H1 (cell line): Measurements from ENCODE around the gene AGFG1. TPM values are rescaled to one million over a fixed set of nuclear protein-coding genes. Genes with fewer than 3 reads are reported as not detected.

Experiments used
- CTCF ChIA-PET: fragments of 300-600 bp; sonication (Branson Sonifier 250); formaldehyde crosslinking; loops from one replicate; lab custom pipeline; 2021; ENCODE audit not compliant: partially characterized antibody; lab: Charles Lee
- POLR2A ChIA-PET: fragments of 300-600 bp; sonication (Branson Sonifier 250); formaldehyde crosslinking; loops from one replicate; lab custom pipeline; 2021; ENCODE audit warnings: inconsistent platforms; ENCODE audit not compliant: partially characterized antibody; lab: Charles Lee
- DNase-seq, 2 experiments: peaks; one replicate each; pipeline versions ENCODE4 v3.0.0 to v3.0.0-alpha.2; 2010 to 2022; ENCODE audit warnings: low spot score in 2 of 2, low read depth in 1 of 2, mixed read lengths in 1 of 2
- FAIRE-seq: peaks from 2 replicates; lab custom pipeline; 2011; peaks lifted over from hg19 to GRCh38; lab: Jason Lieb, UNC
- H2AFZ ChIP-seq: 2 replicates; pipeline ENCODE4 v1.8.1; 2012; ENCODE audit warnings: low read length, inconsistent platforms
- H2AK5ac ChIP-seq: 2 replicates; pipeline ENCODE4 v1.6.1; 2013; ENCODE audit warnings: low read depth, low read length
- H2BK120ac ChIP-seq: replicated peaks from 2 replicates; pipeline ENCODE3; 2013; ENCODE audit warnings: low read depth, low read length, inconsistent platforms
- H2BK12ac ChIP-seq: 2 replicates; pipeline ENCODE4 v1.6.1; 2013; ENCODE audit warnings: low read depth, low read length
- H2BK15ac ChIP-seq: 2 replicates; pipeline ENCODE4 v1.6.1; 2013; ENCODE audit warnings: low read length
- H2BK20ac ChIP-seq: 2 replicates; pipeline ENCODE4 v1.6.1; 2013; ENCODE audit warnings: low read length
- H2BK5ac ChIP-seq: 2 replicates; pipeline ENCODE4 v1.6.1; 2013; ENCODE audit warnings: low read depth, low read length
- H3K14ac ChIP-seq: 2 replicates; pipeline ENCODE4 v1.6.1; 2013; ENCODE audit warnings: inconsistent platforms; ENCODE audit not compliant: insufficient read length
- H3K18ac ChIP-seq: 2 replicates; pipeline ENCODE4 v1.6.1; 2013; ENCODE audit warnings: low read length; ENCODE audit errors: extremely low read depth
- H3K23ac ChIP-seq: 2 replicates; pipeline ENCODE4 v1.6.1; 2013; ENCODE audit warnings: inconsistent platforms; ENCODE audit not compliant: insufficient read length
- H3K23me2 ChIP-seq: 2 replicates; pipeline ENCODE4 v1.6.1; 2013; ENCODE audit warnings: low read depth, low read length
- H3K27ac ChIP-seq: 2 replicates; pipeline ENCODE4 v1.6.1; 2011; ENCODE audit warnings: low read depth, low read length, inconsistent platforms
- H3K27me3 ChIP-seq, 4 experiments: replicated peaks in 1 of 4; 1 replicate in 1 of 4; 2 replicates in 3 of 4; pipeline versions ENCODE4 v1.6.1 to v1.8.1; 2011 to 2013; ENCODE audit warnings: low read length in 3 of 4, mild to moderate bottlenecking in 3 of 4, inconsistent platforms in 2 of 4, mixed read lengths in 2 of 4, moderate library complexity in 1 of 4; ENCODE audit not compliant: control insufficient read depth in 3 of 4, insufficient read depth in 3 of 4; ENCODE audit errors: extremely low read depth in 1 of 4
- H3K36me3 ChIP-seq, 4 experiments: 2 replicates each; pipeline versions ENCODE4 v1.6.1 to v1.8.1; 2011 to 2013; ENCODE audit warnings: mild to moderate bottlenecking in 4 of 4, low read length in 3 of 4, moderate library complexity in 2 of 4, control low read depth in 1 of 4, inconsistent platforms in 1 of 4; ENCODE audit not compliant: insufficient read depth in 4 of 4, control insufficient read depth in 2 of 4
- H3K4ac ChIP-seq: replicated peaks from 2 replicates; pipeline ENCODE3; 2013; ENCODE audit warnings: low read length, low read depth, mixed read lengths, inconsistent platforms; ENCODE audit not compliant: insufficient read length
- H3K4me1 ChIP-seq, 4 experiments: replicated peaks in 1 of 4; 1 replicate in 1 of 4; 2 replicates in 3 of 4; pipeline versions ENCODE4 v1.6.1 to v1.8.1; 2011 to 2013; ENCODE audit warnings: low read length in 3 of 4, inconsistent platforms in 2 of 4, mixed read lengths in 1 of 4; ENCODE audit not compliant: insufficient read depth in 4 of 4, control insufficient read depth in 3 of 4
- H3K4me2 ChIP-seq, 2 experiments: 2 replicates each; pipeline versions ENCODE4 v1.6.1 to v1.8.1; 2011 to 2013; ENCODE audit warnings: low read depth in 2 of 2, low read length in 2 of 2, control low read depth in 1 of 2, inconsistent platforms in 1 of 2, mild to moderate bottlenecking in 1 of 2; ENCODE audit not compliant: insufficient read depth in 1 of 2
- H3K4me3 ChIP-seq, 4 experiments: fragments of 200-600, 300-600 bp in 1 of 4; sonication (generic), shearing (Covaris generic), sonication (Bioruptor Twin) in 1 of 4; 2 replicates each; pipeline versions ENCODE4 v1.5.1 to v1.8.1; 2011 to 2016; ENCODE audit warnings: low read length in 4 of 4, low read depth in 3 of 4, control low read depth in 2 of 4, inconsistent platforms in 2 of 4, mild to moderate bottlenecking in 2 of 4, mixed read lengths in 1 of 4, moderate library complexity in 1 of 4; ENCODE audit not compliant: insufficient read depth in 2 of 4; ENCODE audit errors: extremely low read depth in 1 of 4
- H3K56ac ChIP-seq: replicated peaks from 2 replicates; pipeline ENCODE3; 2013; ENCODE audit warnings: low read depth, mild to moderate bottlenecking, mixed read lengths, low read length, inconsistent platforms; ENCODE audit not compliant: insufficient read length
- H3K79me1 ChIP-seq: 2 replicates; pipeline ENCODE4 v1.6.1; 2013; ENCODE audit warnings: low read depth, low read length, control low read depth
- H3K79me2 ChIP-seq, 2 experiments: 2 replicates each; pipeline versions ENCODE4 v1.6.1 to v1.8.1; 2012 to 2013; ENCODE audit warnings: low read length in 2 of 2, mild to moderate bottlenecking in 2 of 2, inconsistent platforms in 1 of 2; ENCODE audit not compliant: insufficient read depth in 2 of 2, control insufficient read depth in 1 of 2
- H3K9ac ChIP-seq, 4 experiments: replicated peaks in 1 of 4; 1 replicate in 1 of 4; 2 replicates in 3 of 4; pipeline versions ENCODE4 v1.6.1 to v1.8.1; 2011 to 2013; ENCODE audit warnings: low read depth in 3 of 4, low read length in 3 of 4, control low read depth in 2 of 4, mild to moderate bottlenecking in 2 of 4, moderate library complexity in 2 of 4, inconsistent platforms in 1 of 4; ENCODE audit errors: extremely low read depth in 1 of 4
- H3K9me3 ChIP-seq, 2 experiments: 2 replicates each; pipeline versions ENCODE4 v1.6.1 to v1.8.1; 2012 to 2013; ENCODE audit warnings: mild to moderate bottlenecking in 2 of 2, moderate library complexity in 2 of 2, control low read depth in 1 of 2, inconsistent platforms in 1 of 2, low read depth in 1 of 2, low read length in 1 of 2, mixed read lengths in 1 of 2; ENCODE audit not compliant: insufficient read depth in 2 of 2
- H4K20me1 ChIP-seq, 2 experiments: replicated peaks in 1 of 2; 2 replicates each; pipeline versions ENCODE3 to v1.8.1; 2011 to 2013; ENCODE audit warnings: inconsistent platforms in 2 of 2, low read length in 2 of 2, mild to moderate bottlenecking in 1 of 2; ENCODE audit not compliant: insufficient read depth in 2 of 2, control insufficient read depth in 1 of 2
- H4K5ac ChIP-seq: 2 replicates; pipeline ENCODE4 v1.6.1; 2013; ENCODE audit warnings: low read length, low read depth, mixed read lengths, inconsistent platforms; ENCODE audit not compliant: insufficient read length
- H4K8ac ChIP-seq: 2 replicates; pipeline ENCODE4 v1.8.0; 2013; ENCODE audit warnings: mild to moderate bottlenecking, moderate library complexity, low read length, inconsistent platforms; ENCODE audit not compliant: insufficient read depth; ENCODE audit errors: extremely low read depth
- H4K91ac ChIP-seq: replicated peaks from 2 replicates; pipeline ENCODE3; 2013; ENCODE audit warnings: low read length, mixed read lengths, inconsistent platforms; ENCODE audit not compliant: insufficient read length
- CBX5 ChIP-seq: fragments of 300-800, 300-1000 bp; sonication (generic); IDR thresholded peaks from 2 replicates; pipeline ENCODE4 v1.7.1; 2016; ENCODE audit warnings: antibody characterized with exemption, low read length, low read depth
- CHD1 ChIP-seq: IDR thresholded peaks from 2 replicates; pipeline ENCODE4 v1.6.1; 2012; ENCODE audit warnings: low read depth, low read length, improper control_type of control experiment
- CHD2 ChIP-seq: IDR thresholded peaks from 2 replicates; pipeline ENCODE4 v1.6.1; 2012; ENCODE audit warnings: low read length, improper control_type of control experiment
- CTCF ChIP-seq, 3 experiments: IDR thresholded peaks; 1 replicate in 2 of 3; 2 replicates in 1 of 3; pipeline versions ENCODE4 v1.5.1 to v1.6.1; 2011; ENCODE audit warnings: low read length in 3 of 3, mild to moderate bottlenecking in 3 of 3, inconsistent platforms in 2 of 3, low read depth in 1 of 3, moderate library complexity in 1 of 3; ENCODE audit not compliant: insufficient read depth in 1 of 3; ENCODE audit errors: control extremely low read depth in 1 of 3
- FOSL1 ChIP-seq: IDR thresholded peaks from 2 replicates; pipeline ENCODE4 v1.6.1; 2011; ENCODE audit warnings: mild to moderate bottlenecking, low read depth, low read length, moderate library complexity; ENCODE audit not compliant: insufficient read depth
- GABPA ChIP-seq: IDR thresholded peaks from 2 replicates; pipeline ENCODE4 v1.6.1; 2011; ENCODE audit warnings: mild to moderate bottlenecking, low read length, moderate library complexity, borderline replicate concordance; ENCODE audit not compliant: insufficient read depth
- KDM1A ChIP-seq: fragments of 200-600, 300-600 bp; sonication (generic); IDR thresholded peaks from 2 replicates; pipeline ENCODE4 v1.7.1; 2016; ENCODE audit warnings: mild to moderate bottlenecking, low read length, borderline replicate concordance
- NANOG ChIP-seq: IDR thresholded peaks from 2 replicates; pipeline ENCODE4 v1.6.1; 2011; ENCODE audit warnings: low read length, low read depth, mild to moderate bottlenecking, inconsistent platforms; ENCODE audit not compliant: insufficient read depth, poor library complexity, severe bottlenecking
- POU5F1 ChIP-seq: IDR thresholded peaks from 2 replicates; pipeline ENCODE4 v1.6.1; 2011; ENCODE audit warnings: low read depth, mild to moderate bottlenecking, low read length, moderate library complexity
- RBBP5 ChIP-seq: IDR thresholded peaks from 2 replicates; pipeline ENCODE4 v1.7.1; 2012; ENCODE audit warnings: low read depth, mild to moderate bottlenecking, inconsistent platforms, low read length, moderate library complexity, borderline replicate concordance
- RXRA ChIP-seq: IDR thresholded peaks from 2 replicates; pipeline ENCODE4 v1.6.1; 2011; ENCODE audit warnings: low read depth, mild to moderate bottlenecking, low read length, moderate library complexity; ENCODE audit not compliant: insufficient read depth
- SP1 ChIP-seq: IDR thresholded peaks from 2 replicates; pipeline ENCODE4 v1.6.1; 2011; ENCODE audit warnings: low read depth, low read length
- TCF12 ChIP-seq: IDR thresholded peaks from 2 replicates; pipeline ENCODE4 v1.6.1; 2011; ENCODE audit warnings: low read depth, mild to moderate bottlenecking, low read length
- polyA plus RNA-seq, 7 experiments: library from polyadenylated mRNA; depleted of rRNA in 3 of 7; stranded (reverse) in 5 of 7; unstranded in 2 of 7; fragments of >200 nt in 5 of 7; fragments of 200-250 nt in 2 of 7; gene quantifications; 1 replicate in 5 of 7; 2 replicates in 1 of 7; 4 replicates in 1 of 7; pipeline versions ENCODE4 v1.2.1 to v1.2.3, GENCODE V29; 2011 to 2013; ENCODE audit warnings: missing spikeins in 2 of 7, mixed read lengths in 2 of 7
- total RNA-seq: library from RNA; stranded (reverse); fragmentation: NEBNext Ultra II Directional; extraction: Animal tissue kit (Norgen Biotek cat#: 25700); gene quantifications from 2 replicates; pipeline ENCODE4 v1.2.1, GENCODE V29; 2021

The AGFG1 gene
- total and polyA plus RNA-seq, 2 of the 8 experiments (the other 6 are each of a cell fraction or from before 2014, with no cell fraction given): 102 to 147 TPM

GRCh38 chr2:227597036-227597435 is 125.1 kb downstream of the AGFG1 start:
- H3K4ac ChIP-seq: no peak overlapping the region
- H3K18ac ChIP-seq: no peak overlapping the region
- H3K4me1 ChIP-seq: peaks cover 0 to 7% (median 0%) of the 10 kb centered on the region in 4 experiments; a peak in 2 of 7 replicates
- H3K56ac ChIP-seq: no peak overlapping the region
- H2BK20ac ChIP-seq: no peak overlapping the region
- no peak overlapping the region for H4K5ac ChIP-seq
- H3K4me2 ChIP-seq: no peak overlapping the region
- FAIRE-seq (no peak), DNase-seq (no peak)
- H4K20me1 ChIP-seq: no peaks in the 10 kb centered on the region
- H3K4me3 ChIP-seq: no peak overlapping the region
- H3K23me2 ChIP-seq: no peaks in the 10 kb centered on the region
- no peak overlapping the region for H2BK15ac ChIP-seq
- no peak overlapping the region for H3K23ac ChIP-seq
- no peak overlapping the region for H4K8ac ChIP-seq
- no peak overlapping the region for H2BK12ac ChIP-seq
- H3K27me3 ChIP-seq: no peaks in the 10 kb centered on the region
- ChIA-PET POLR2A (no interaction called here), CTCF (interaction anchor here (0.9 to 1.6 kb wide), 7 partner anchors 13 to 177 kb away, joined by 3 to 5 read pairs (median 3); no protein-coding TSS in a partner anchor)
- H2BK5ac ChIP-seq: no peak overlapping the region
- H3K79me1 ChIP-seq: no peaks in the 10 kb centered on the region
- no peak overlapping the region for H3K9ac ChIP-seq
- no peaks in the 10 kb centered on the region for H3K79me2 ChIP-seq
- H3K14ac ChIP-seq: no peak overlapping the region
- H2BK120ac ChIP-seq: no peak overlapping the region
- no peak overlapping the region for H2AK5ac ChIP-seq
- no peak overlapping the region for H3K27ac ChIP-seq
- no peak overlapping the region for H4K91ac ChIP-seq
- no peak overlapping the region for H2AFZ ChIP-seq
- no peaks in the 10 kb centered on the region for H3K36me3 ChIP-seq
- no peaks in the 10 kb centered on the region for H3K9me3 ChIP-seq
- TF ChIP-seq RBBP5 (no peak), CHD1 (no peak), FOSL1 (no peak), CBX5 (no peak), KDM1A (no peak), NANOG (no peak), POU5F1 (no peak), CTCF (IDR thresholded peaks at IDR 0.05; ENCODE audit: control extremely low read depth in 1 of 3, insufficient read depth in 1 of 3, low read depth in 1 of 3, low read length in 3 of 3) (no peak), GABPA (no peak), SP1 (no peak), CHD2 (no peak), TCF12 (no peak), RXRA (no peak)
